OCI-LY7 (cell line): ENCODE results near the gene UTP20. TPM values are rescaled to one million over a fixed set of nuclear protein-coding genes. Genes with fewer than 3 reads are reported as not detected.

ENCODE experiments used
- BruUV-seq: library from RNA; stranded (reverse); fragments of 400-500 nt; replicated peaks from 2 replicates; lab custom pipeline; 2021; lab: Mats Ljungman, UMichigan
- CTCF ChIA-PET: fragments of 300-600 bp; sonication (Branson Sonifier 250); formaldehyde crosslinking; loops from one replicate; lab custom pipeline; 2022; ENCODE audit warnings: antibody characterized with exemption; ENCODE audit not compliant: unreplicated experiment; lab: Charles Lee
- POLR2A ChIA-PET: fragments of 300-600 bp; sonication (Branson Sonifier 250); formaldehyde crosslinking; loops from one replicate; lab custom pipeline; 2022; ENCODE audit warnings: antibody characterized with exemption; lab: Charles Lee
- DNase-seq: peaks from one replicate; pipeline ENCODE4 v3.0.0-alpha.2; 2015; ENCODE audit warnings: low spot score
- H2AFZ ChIP-seq: fragments of 200-600 bp; sonication (generic), shearing (Covaris generic); 2 replicates; pipeline ENCODE4 v1.6.1; 2014; ENCODE audit warnings: mild to moderate bottlenecking, antibody characterized with exemption, low read length, moderate library complexity
- H3K27ac ChIP-seq: fragments of 200-600 bp; sonication (generic); 2 replicates; pipeline ENCODE4 v1.5.1; 2014; ENCODE audit warnings: mixed run types, low read depth, mild to moderate bottlenecking, moderate library complexity, low read length, inconsistent platforms; ENCODE audit not compliant: poor library complexity, severe bottlenecking
- H3K36me3 ChIP-seq: fragments of 200-600 bp; sonication (generic); 2 replicates; pipeline ENCODE4 v1.6.1; 2014; ENCODE audit warnings: mild to moderate bottlenecking, antibody characterized with exemption, low read length, moderate library complexity, mixed read lengths; ENCODE audit not compliant: insufficient read depth
- H3K4me1 ChIP-seq: fragments of 200-600 bp; sonication (generic); 2 replicates; pipeline ENCODE4 v1.5.1; 2014; ENCODE audit warnings: mild to moderate bottlenecking, low read length; ENCODE audit not compliant: insufficient read depth, poor library complexity, severe bottlenecking
- H3K4me2 ChIP-seq: fragments of 200-600 bp; sonication (generic); 2 replicates; pipeline ENCODE4 v1.6.1; 2014; ENCODE audit warnings: mild to moderate bottlenecking, low read length
- H3K4me3 ChIP-seq: fragments of 200-600 bp; sonication (generic); 2 replicates; pipeline ENCODE4 v1.5.1; 2014; ENCODE audit warnings: mild to moderate bottlenecking, low read depth, low read length; ENCODE audit not compliant: poor library complexity, severe bottlenecking
- H3K79me2 ChIP-seq: fragments of 200-600 bp; sonication (generic); 2 replicates; pipeline ENCODE4 v1.6.1; 2016; ENCODE audit warnings: low read depth, mild to moderate bottlenecking, low read length, moderate library complexity, mixed read lengths; ENCODE audit not compliant: insufficient read depth
- H3K9me2 ChIP-seq: fragments of 200-600 bp; sonication (generic); 2 replicates; pipeline ENCODE4 v1.6.1; 2016; ENCODE audit warnings: mild to moderate bottlenecking, low read length, mixed read lengths; ENCODE audit not compliant: insufficient read depth
- H3K9me3 ChIP-seq: fragments of 200-600 bp; sonication (generic); 2 replicates; pipeline ENCODE4 v1.6.1; 2014; ENCODE audit warnings: mild to moderate bottlenecking, mixed run types, low read length, mixed read lengths
- H4K20me1 ChIP-seq: fragments of 200-600 bp; sonication (generic); 2 replicates; pipeline ENCODE4 v1.6.1; 2014; ENCODE audit warnings: mild to moderate bottlenecking, antibody characterized with exemption, low read length, moderate library complexity, mixed read lengths; ENCODE audit not compliant: insufficient read depth
- EZH2phosphoT487 ChIP-seq: fragments of 200-600 bp; sonication (generic); IDR thresholded peaks from 2 replicates; pipeline ENCODE4 v1.6.1; 2018; ENCODE audit warnings: low read depth, borderline replicate concordance, mild to moderate bottlenecking, mixed run types, antibody characterized with exemption, low read length, moderate library complexity, mixed read lengths
- intact Hi-C: fragments of 100-400 bp; cut with micrococcal nuclease; formaldehyde crosslinking; loops from one replicate; pipeline ENCODE4 v1.10.0; 2022; ENCODE audit not compliant: unreplicated experiment
- total RNA-seq, 2 experiments: library from RNA; depleted of rRNA in 1 of 2; stranded (reverse); fragments of >200 nt in 1 of 2; shearing (Covaris generic) in 1 of 2; gene quantifications; 2 replicates each; pipeline ENCODE4 v1.2.3, GENCODE V29; 2014 to 2022
- TF ChIP-seq, protein P1 (sequence below): fragments of 200-600 bp; sonication (generic); conservative IDR thresholded peaks from 2 replicates; pipeline ENCODE4 v1.5.1; 2014; ENCODE audit warnings: mild to moderate bottlenecking, antibody characterized with exemption, low read length, moderate library complexity, mixed read lengths

UTP20 gene
- total RNA-seq, 2 experiments from 2014 or later = 15.7 to 21.4 TPM

DNA sequence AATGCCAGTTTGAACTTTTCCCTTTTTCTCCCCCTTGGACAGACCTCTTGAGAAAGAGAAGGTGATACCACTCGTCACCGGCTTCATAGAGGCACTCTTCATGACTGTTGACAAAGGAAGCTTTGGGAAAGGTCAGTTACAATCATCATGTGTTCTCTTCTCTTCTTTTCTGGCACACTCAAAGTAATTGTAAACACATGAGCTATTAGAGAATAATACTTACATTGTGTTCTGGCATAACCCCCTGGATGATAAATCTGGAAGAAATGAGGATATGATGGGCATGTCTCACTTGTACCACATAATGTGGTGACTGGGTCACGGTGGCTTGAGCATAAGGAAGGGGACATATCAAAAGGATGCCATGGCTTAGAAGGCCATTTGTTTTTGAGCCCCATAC, 20.0 kb downstream of the UTP20 start:
- Histone ChIP-seq H2AFZ (no peak overlapping the region), H3K4me3 (no peak overlapping the region), H3K4me2 (no peak overlapping the region), H3K27ac (no peak overlapping the region), H3K9me3 (no peaks in the 10 kb centered on the region), H3K79me2 (no peaks in the 10 kb centered on the region), H3K36me3 (peaks cover 90% of the 10 kb centered on the region), H3K9me2 (no peaks in the 10 kb centered on the region), H4K20me1 (no peaks in the 10 kb centered on the region), H3K4me1 (no peaks in the 10 kb centered on the region)
- DNase-seq = no peak
- BruUV-seq = no TSS peak
- intact Hi-C loops = no loop called here
- TF ChIP-seq, protein P1, sequence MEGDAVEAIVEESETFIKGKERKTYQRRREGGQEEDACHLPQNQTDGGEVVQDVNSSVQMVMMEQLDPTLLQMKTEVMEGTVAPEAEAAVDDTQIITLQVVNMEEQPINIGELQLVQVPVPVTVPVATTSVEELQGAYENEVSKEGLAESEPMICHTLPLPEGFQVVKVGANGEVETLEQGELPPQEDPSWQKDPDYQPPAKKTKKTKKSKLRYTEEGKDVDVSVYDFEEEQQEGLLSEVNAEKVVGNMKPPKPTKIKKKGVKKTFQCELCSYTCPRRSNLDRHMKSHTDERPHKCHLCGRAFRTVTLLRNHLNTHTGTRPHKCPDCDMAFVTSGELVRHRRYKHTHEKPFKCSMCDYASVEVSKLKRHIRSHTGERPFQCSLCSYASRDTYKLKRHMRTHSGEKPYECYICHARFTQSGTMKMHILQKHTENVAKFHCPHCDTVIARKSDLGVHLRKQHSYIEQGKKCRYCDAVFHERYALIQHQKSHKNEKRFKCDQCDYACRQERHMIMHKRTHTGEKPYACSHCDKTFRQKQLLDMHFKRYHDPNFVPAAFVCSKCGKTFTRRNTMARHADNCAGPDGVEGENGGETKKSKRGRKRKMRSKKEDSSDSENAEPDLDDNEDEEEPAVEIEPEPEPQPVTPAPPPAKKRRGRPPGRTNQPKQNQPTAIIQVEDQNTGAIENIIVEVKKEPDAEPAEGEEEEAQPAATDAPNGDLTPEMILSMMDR = no peak
- TF ChIP-seq EZH2phosphoT487 = no peak
- POLR2A ChIA-PET = interaction anchor here (1.0 to 1.1 kb wide), 2 partner anchors 15 to 50 kb away, joined by 4 read pairs; no protein-coding TSS in a partner anchor
- CTCF ChIA-PET = no interaction called here

GRCh38 chr12:101302741-101303140, 22.8 kb downstream of the UTP20 start:
- Histone ChIP-seq H3K4me1 (no peaks in the 10 kb centered on the region), H2AFZ (no peak overlapping the region), H3K79me2 (no peaks in the 10 kb centered on the region), H3K36me3 (peaks cover 93% of the 10 kb centered on the region), H4K20me1 (no peaks in the 10 kb centered on the region), H3K27ac (no peak overlapping the region), H3K9me3 (no peaks in the 10 kb centered on the region), H3K9me2 (no peaks in the 10 kb centered on the region), H3K4me2 (no peak overlapping the region), H3K4me3 (no peak overlapping the region)
- no TSS peak for BruUV-seq
- DNase-seq = no peak
- intact Hi-C loops = no loop called here
- ChIA-PET POLR2A (no interaction called here), CTCF (no interaction called here)
- TF ChIP-seq, protein P1 = no peak
- no peak for TF ChIP-seq EZH2phosphoT487

DNA sequence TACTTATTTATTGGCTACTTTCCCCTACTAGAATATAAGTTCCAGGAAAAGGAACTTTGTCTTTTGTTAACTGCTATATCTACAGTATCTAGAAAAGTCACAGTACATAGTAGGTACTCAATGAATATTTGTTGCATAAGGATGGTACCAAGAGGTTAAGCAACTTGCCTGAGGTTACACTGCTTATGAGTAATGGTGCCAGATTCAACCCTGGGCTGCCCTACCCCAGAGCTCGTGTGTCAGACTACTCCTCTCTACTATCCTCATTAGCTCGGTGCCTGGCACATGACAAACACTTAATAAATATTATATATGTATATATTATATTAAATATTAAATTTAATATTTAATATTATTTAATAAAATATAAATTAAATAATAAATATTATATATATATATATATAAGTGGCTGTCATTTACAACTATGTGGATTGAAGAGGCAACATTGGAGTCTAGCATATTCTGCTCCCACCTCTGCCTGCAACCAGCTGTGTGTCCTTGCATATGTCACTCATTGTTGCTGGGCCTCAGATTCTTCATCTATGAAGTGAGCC, 25.4 kb downstream of the UTP20 start:
- DNase-seq = no peak
- no peaks in the 10 kb centered on the region for H3K79me2 ChIP-seq
- no peak overlapping the region for H2AFZ ChIP-seq
- H3K4me2 ChIP-seq = no peak overlapping the region
- H3K9me3 ChIP-seq = no peaks in the 10 kb centered on the region
- H3K4me1 ChIP-seq = no peaks in the 10 kb centered on the region
- peaks cover 88% of the 10 kb centered on the region for H3K36me3 ChIP-seq
- TF ChIP-seq, protein P1 = no peak
- H3K27ac ChIP-seq = no peak overlapping the region
- H4K20me1 ChIP-seq = no peaks in the 10 kb centered on the region
- H3K9me2 ChIP-seq = no peaks in the 10 kb centered on the region
- POLR2A ChIA-PET = no interaction called here
- intact Hi-C loops = no loop called here
- BruUV-seq = no TSS peak
- no peak overlapping the region for H3K4me3 ChIP-seq
- CTCF ChIA-PET = interaction anchor here (0.8 kb wide), 1 partner anchor 9 kb away, joined by 3 read pairs; no protein-coding TSS in a partner anchor
